HG03095 (cell line): Measurements from ENCODE around the gene KERA.

Source experiments
- ATAC-seq: cut with Tn5 transposase; IDR thresholded peaks from one replicate; pipeline ENCODE4 v1.9.1; 2021; ENCODE audit warnings: moderate library complexity; ENCODE audit not compliant: unreplicated experiment

The KERA gene

DNA sequence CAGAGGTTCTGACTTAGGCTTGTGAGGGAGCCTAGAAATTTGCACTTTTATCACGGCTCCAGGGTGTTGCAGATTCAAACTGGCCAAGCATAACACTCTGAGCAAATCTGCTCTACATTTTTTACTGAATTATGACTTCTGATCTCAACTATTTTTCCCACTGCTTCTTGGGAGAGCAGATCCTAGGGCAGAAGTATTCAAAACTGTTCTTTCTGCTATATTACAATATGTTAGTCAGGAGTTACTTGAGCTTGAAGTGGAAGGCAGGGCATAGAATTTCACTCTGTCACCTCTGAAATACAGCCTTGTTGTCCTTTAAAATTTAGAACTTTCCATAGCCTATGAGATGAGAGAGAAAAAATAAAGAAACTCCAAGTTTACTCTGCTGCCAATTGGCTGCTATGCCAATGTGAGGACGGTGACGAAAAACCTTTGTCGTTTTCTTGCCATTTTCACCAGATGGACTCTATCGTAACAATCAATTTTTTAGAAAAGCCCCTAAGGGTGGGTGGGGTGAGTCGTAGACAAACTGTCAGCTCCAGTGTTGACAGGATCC lies 16.4 kb upstream of the KERA start:
- ATAC-seq: no peak

DNA sequence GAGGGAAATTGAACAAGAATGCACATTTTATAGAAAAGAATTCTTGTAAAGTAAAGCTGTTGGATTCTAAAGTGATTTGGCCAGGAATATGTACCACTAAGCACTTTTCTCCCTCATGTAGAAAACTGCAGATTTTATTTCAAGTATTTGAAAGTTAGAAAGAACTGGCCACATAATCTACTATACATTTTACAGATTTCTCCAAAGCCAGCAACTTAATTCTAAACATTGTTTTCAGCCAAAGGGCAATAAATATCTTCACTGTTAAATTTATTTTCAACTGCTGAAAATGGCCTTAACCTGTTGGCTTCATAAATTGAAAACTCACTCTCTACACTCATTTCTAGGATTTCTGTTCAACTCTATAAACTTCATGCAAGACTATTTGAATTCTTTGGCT lies 15.6 kb upstream of the KERA start:
- ATAC-seq: no peak

GRCh38 chr12:91072931-91073330 lies 15.1 kb upstream of the KERA start:
- no peak for ATAC-seq

DNA sequence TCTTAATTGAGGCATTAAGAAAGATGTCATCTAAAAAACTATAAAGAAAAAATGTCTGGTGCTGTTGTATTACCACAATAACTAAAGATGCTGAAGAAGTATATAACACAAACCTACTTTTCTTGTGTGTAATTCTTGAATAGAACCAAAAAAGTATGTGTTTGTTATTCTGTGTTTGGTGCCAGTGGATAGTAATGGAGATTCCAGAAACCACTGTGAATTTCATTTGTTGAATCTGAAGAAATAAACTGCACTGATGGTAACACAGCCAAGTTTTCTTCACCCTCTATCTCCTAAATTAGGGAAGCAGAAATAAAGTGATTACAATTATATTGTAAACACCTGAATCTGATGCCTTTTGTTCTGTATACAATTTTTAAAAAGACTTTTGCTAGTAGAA lies 13.1 kb upstream of the KERA start:
- ATAC-seq: no peak

GRCh38 chr12:91065396-91065795 lies 7.6 kb upstream of the KERA start:
- ATAC-seq: no peak

DNA sequence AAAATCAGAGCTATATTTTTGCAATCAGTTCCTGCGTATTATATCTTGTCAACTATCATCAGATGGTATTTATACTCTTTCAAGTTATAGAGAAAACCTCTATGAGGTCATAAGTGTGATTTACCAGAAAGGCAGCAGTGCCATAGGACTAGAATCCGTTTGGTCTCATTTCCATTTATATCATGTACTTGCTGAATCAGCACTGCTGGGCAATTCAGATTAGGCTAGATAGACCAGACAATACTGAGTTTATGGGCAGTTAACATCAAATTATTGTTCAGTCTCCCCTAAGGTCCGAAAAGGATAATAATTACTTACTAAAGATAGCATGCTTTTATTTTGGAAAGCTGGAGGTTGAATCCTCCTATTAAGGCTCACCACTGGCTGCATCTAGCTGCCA lies 6.8 kb upstream of the KERA start:
- ATAC-seq: no peak

GRCh38 chr12:91061091-91061490 lies 3.3 kb upstream of the KERA start:
- no peak for ATAC-seq

- ATAC-seq: no peak
Measured at GRCh38 chr12:91059211-91059610, 1.4 kb upstream of the KERA start.

- ATAC-seq: no peak
Measured at GRCh38 chr12:91058786-91059185, 962 bp upstream of the KERA start.

DNA sequence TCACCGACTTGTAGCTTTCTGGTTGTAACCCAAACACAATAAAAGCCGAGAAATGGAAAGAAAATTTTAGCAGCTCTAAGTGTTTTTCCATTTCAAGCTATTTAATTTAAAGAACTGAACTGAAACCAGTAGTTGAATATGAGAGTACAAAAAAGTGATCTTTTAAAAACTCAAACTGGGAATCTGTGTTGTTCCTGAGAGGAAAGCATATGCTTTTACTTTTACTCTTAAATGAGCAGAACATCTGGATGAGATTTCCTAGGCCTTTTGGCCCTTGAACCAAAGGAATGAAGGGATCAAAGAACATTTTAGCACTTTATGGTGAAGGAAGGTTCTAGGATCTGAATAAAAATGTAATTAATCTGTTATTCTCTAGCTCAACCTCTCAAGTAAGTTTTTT lies 1.3 kb downstream of the KERA start:
- no peak for ATAC-seq

DNA sequence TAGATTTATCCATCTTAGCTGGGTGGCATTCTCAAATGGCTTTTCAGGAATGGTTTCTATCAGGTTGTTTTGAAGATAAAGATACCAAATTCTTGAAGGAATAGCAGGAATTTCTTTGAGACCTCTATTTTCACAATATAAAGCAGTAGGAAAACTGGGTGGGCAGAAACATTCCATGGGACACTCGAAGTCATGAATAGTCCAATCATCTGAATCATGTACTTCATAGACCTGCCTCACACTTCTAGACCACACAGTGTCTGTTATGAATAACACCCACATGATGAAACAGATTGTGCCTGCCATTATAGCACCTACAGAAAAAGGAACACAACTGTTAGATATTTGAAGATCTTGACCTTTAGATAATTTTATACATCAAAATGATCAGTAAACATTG lies 1.8 kb downstream of the KERA start:
- no peak for ATAC-seq

DNA sequence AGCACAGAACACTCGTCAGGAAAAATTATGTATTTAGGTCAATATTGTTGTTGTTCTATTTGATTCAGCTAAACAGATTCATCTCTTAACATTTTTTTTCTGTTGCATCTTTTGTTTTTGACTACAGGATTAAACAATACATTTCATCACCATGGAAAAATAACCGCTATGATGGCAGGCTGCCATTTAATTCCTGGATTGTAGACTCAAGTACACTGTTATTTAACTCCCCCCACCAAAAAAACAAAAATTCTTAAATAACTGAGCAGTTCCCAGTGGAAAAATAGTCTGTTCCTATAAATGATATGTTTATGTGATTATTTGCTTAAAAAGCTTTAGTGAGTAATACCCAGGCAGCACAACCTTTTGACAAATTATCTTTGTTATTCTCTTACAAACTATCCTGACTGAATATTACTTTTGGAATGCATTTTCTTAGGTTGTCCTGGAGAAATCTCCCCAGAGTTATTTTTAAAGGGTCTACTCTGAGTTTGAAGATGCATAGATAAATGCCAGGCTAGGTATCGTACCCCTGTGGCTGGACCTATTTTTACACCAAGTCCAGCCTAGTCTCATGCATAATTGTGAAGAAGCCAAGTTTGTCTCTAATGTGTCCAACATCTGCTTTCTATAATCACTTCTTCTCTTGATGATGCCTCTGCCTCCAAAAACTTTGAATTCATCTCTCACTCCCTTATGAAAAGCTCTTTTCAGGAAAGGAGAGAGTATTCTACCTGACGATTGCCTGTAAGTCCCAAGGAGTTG lies 3.7 kb downstream of the KERA start:
- ATAC-seq: no peak

GRCh38 chr12:91052026-91052425 lies 5.8 kb downstream of the KERA start:
- ATAC-seq: no peak

- no peak for ATAC-seq
Measured at GRCh38 chr12:91044586-91044985, 13.2 kb downstream of the KERA start.

DNA sequence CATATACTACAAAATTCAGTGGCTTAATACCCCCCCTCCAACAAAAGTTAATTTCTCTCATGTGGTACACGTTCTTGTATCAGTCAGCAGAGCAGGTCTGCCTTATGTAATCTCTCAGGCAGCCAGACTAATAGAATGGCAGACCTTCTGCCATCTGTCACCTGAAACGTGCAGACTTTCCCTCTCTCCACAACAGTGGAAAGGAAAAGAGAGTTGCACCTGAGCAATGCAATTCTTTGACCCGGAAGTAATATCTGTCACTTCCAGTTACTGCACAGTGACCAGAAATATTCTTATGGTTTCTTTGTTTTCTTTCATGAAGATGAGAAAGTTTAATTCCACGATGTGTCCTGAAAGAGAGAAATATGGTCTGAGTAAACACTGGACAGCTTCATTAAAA lies 14.4 kb downstream of the KERA start:
- ATAC-seq: no peak

DNA sequence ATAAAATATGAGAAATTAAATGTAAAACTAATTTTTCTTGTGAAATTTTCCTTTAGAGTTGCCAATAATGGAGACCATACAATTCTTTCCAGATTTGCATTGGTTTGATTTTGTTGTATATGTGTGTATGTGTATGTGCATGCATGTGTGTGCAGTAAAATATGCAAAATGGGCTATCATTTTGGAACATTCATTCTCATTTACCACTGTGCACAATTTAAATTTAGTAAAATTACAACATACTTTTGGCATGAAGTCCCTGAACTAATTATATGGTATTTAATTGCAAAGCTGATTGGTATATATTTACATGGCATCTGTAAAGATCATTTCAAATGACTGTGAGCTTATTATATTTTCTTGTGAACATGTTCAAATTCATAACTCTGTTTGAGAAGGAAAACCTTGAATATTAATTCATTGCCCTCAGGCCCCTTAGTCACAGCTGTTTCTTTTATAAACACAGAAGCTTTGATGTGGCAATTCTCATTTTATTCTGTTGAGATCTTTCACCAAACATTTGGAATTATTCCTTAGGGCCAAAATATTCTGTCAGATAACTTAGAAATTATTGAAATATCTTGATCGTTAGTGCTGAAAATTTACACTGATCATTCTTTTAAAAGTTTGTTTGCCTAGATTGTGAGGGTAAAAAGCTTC lies 17.6 kb downstream of the KERA start:
- ATAC-seq: no peak

- no peak for ATAC-seq
Measured at GRCh38 chr12:91037276-91037675, 20.5 kb downstream of the KERA start.

DNA sequence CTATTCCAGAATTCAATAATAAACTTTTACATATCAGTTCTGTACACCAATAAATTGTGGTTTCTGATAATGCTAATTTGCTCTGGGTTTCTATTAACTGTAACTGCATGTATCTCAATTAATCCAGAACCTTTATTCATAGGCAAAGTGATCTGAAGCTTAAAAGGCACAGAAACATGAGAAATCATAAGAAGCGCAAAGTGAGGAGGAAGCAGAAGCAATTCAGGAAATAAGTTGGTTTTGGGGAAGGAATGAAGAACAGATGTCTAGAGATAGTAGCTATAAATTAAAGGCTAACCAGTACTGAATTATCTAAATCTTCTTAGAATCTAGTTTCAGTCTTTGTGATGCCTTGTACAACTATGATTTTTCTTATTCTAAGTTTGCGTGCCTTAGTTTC lies 24.6 kb downstream of the KERA start:
- no peak for ATAC-seq

GRCh38 chr12:91023326-91024004 lies 34.4 kb downstream of the KERA start:
- ATAC-seq: no peak

GRCh38 chr12:91021076-91021475 lies 36.7 kb downstream of the KERA start:
- no peak for ATAC-seq

DNA sequence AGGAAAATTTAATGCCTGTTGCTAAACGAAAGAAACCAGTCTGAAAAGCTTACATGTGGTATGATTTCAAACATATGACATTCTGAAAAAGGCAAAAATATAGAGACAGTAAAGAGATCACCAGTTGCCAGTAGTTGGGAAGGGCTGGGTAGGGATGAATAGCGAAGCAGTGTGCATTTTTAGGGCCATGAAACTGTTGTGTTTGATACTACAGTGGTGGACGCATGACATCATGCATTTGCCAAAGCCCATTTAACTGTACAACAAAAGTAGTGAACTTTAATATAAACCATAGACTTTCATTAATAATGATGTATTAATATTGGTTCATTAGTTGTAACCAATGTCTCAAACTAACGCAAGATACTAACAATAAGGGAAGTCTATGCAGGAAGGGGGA lies 38.4 kb downstream of the KERA start:
- no peak for ATAC-seq
